IMR-90 (cell line): Measurements from ENCODE around the gene EHHADH.

Experiments
- CEBPB ChIP-seq: IDR thresholded peaks from 2 replicates; pipeline ENCODE4 v1.6.1; 2012; ENCODE audit warnings: low read depth, low read length, improper control_type of control experiment
- CTCF ChIP-seq: conservative IDR thresholded peaks from 2 replicates; pipeline ENCODE4 v1.5.1; 2012; ENCODE audit warnings: mild to moderate bottlenecking, low read depth, low read length, improper control_type of control experiment
- FOS ChIP-seq: fragments of 150-350 bp; IDR thresholded peaks from 2 replicates; pipeline ENCODE4 v1.6.1; 2016; ENCODE audit warnings: low read depth, low read length
- POLR2A ChIP-seq: IDR thresholded peaks from 2 replicates; pipeline ENCODE4 v1.6.1; 2012; ENCODE audit warnings: mild to moderate bottlenecking, low read depth, low read length
- RCOR1 ChIP-seq: IDR thresholded peaks from 2 replicates; pipeline ENCODE4 v1.6.1; 2012; ENCODE audit warnings: mild to moderate bottlenecking, low read length, improper control_type of control experiment; ENCODE audit not compliant: insufficient replicate concordance
- RFX5 ChIP-seq: IDR thresholded peaks from 2 replicates; pipeline ENCODE4 v1.8.0; 2012; ENCODE audit warnings: low read depth, mild to moderate bottlenecking, low read length, moderate library complexity
- SMC3 ChIP-seq: fragments of 150-350 bp; IDR thresholded peaks from 2 replicates; pipeline ENCODE4 v1.6.1; 2016; ENCODE audit warnings: low read depth, mild to moderate bottlenecking, antibody characterized with exemption, low read length, moderate library complexity
- USF2 ChIP-seq: fragments of 150-350 bp; IDR thresholded peaks from 2 replicates; pipeline ENCODE4 v1.6.1; 2017; ENCODE audit warnings: mild to moderate bottlenecking, antibody characterized with exemption, low read length, low read depth

- no peak for TF ChIP-seq CEBPB
- TF ChIP-seq CTCF: no peak
- TF ChIP-seq SMC3: no peak
- no peak for TF ChIP-seq FOS
- TF ChIP-seq RFX5: no peak
- no peak for TF ChIP-seq RCOR1
- TF ChIP-seq USF2: no peak
- TF ChIP-seq POLR2A: no peak
Observed at GRCh38 chr3:185264849-185265553, 11.2 kb upstream of the EHHADH start.
